HG02678 (cell line): ENCODE results near the gene NOLC1.

Experiments
- ATAC-seq: cut with Tn5 transposase; IDR thresholded peaks from one replicate; pipeline ENCODE4 v1.9.1; 2021; ENCODE audit warnings: mild to moderate bottlenecking, moderate library complexity; ENCODE audit not compliant: unreplicated experiment

NOLC1 gene

GRCh38 chr10:102151774-102152544 lies at the start of gene NOLC1:
TSS of gene NOLC1 (plus strand) at chr10:102152389. CDS start at chr10:102152411, 22 bp downstream.
- peak; percentile 94 for ATAC-seq

GRCh38 chr10:102102421-102102820 lies 49.8 kb upstream of the NOLC1 start:
- no peak for ATAC-seq

- no peak for ATAC-seq
Measured at GRCh38 chr10:102106998-102107397, 45.2 kb upstream of the NOLC1 start.

GRCh38 chr10:102109166-102110116 lies 42.7 kb upstream of the NOLC1 start:
- no peak for ATAC-seq

- no peak for ATAC-seq
Measured at GRCh38 chr10:102111276-102111675, 40.9 kb upstream of the NOLC1 start.

- ATAC-seq, result no peak
Measured at GRCh38 chr10:102112210-102112817, 39.9 kb upstream of the NOLC1 start.

- no peak for ATAC-seq
Measured at GRCh38 chr10:102113261-102113955, 38.8 kb upstream of the NOLC1 start.

GRCh38 chr10:102113956-102114857 lies 38.0 kb upstream of the NOLC1 start:
- ATAC-seq, result peak; percentile 6

- ATAC-seq, result peak; percentile 72
Measured at GRCh38 chr10:102114861-102115618, 37.1 kb upstream of the NOLC1 start.

GRCh38 chr10:102115775-102116174 lies 36.4 kb upstream of the NOLC1 start:
- no peak for ATAC-seq

- no peak for ATAC-seq
Measured at GRCh38 chr10:102116656-102117055, 35.5 kb upstream of the NOLC1 start.

GRCh38 chr10:102117391-102118159 lies 34.6 kb upstream of the NOLC1 start:
- ATAC-seq, result no peak

- ATAC-seq, result no peak
Measured at GRCh38 chr10:102118867-102119266, 33.3 kb upstream of the NOLC1 start.

- no peak for ATAC-seq
Measured at GRCh38 chr10:102119417-102120141, 32.6 kb upstream of the NOLC1 start.

GRCh38 chr10:102120142-102120990 lies 31.8 kb upstream of the NOLC1 start, which contains the start of gene LDB1:
TSS of gene LDB1 (minus strand) at chr10:102120368. CDS start at chr10:102120110, 258 bp downstream.
- peak; percentile 71 for ATAC-seq

- ATAC-seq, result no peak
Measured at GRCh38 chr10:102120991-102121738, 31.0 kb upstream of the NOLC1 start.
